GM19035 (cell line): ENCODE data around the gene LACC1.

Source experiments
- ATAC-seq: cut with Tn5 transposase; IDR thresholded peaks from one replicate; pipeline ENCODE4 v1.9.1; 2021; ENCODE audit not compliant: unreplicated experiment

LACC1 gene

DNA sequence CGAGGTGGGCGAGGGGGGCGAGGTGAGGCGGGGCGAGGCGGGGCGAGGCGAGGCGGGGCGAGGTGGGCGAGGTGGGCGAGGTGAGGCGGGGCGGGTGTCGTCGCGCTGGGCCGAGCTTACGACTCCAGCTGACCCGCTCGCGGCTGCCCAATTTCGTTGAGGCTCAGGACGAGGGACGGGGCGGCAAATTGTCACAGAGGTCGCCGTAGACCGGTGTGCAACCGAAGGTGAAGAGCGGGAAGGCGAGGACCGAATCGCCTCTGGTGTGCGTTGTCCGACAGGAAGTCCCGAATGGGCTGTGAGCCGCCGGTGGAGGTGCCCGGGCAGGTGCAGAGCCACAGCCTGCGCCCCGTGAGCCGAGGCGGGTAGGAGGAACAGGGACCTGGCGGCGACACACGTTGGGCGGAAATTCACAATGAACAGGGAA is at the start of gene LACC1:
Gene LACC1, plus strand, starts transcription at position 150 of the 427 bp plus-strand sequence. CDS start 1,082 bp downstream, outside the sequence.
- peak; percentile 45 for ATAC-seq

GRCh38 chr13:43830497-43830881 is 49.2 kb upstream of the LACC1 start:
- no peak for ATAC-seq

GRCh38 chr13:43831088-43831487 is 48.6 kb upstream of the LACC1 start:
- no peak for ATAC-seq

- ATAC-seq = no peak
These were observed 44.0 kb upstream of the LACC1 start for GRCh38 chr13:43835701-43836100.

GRCh38 chr13:43838909-43839308 is 40.8 kb upstream of the LACC1 start:
- ATAC-seq = no peak

GRCh38 chr13:43846496-43847158 is 33.1 kb upstream of the LACC1 start:
- no peak for ATAC-seq

- ATAC-seq = no peak
These were observed 31.6 kb upstream of the LACC1 start for GRCh38 chr13:43848001-43848649.

DNA sequence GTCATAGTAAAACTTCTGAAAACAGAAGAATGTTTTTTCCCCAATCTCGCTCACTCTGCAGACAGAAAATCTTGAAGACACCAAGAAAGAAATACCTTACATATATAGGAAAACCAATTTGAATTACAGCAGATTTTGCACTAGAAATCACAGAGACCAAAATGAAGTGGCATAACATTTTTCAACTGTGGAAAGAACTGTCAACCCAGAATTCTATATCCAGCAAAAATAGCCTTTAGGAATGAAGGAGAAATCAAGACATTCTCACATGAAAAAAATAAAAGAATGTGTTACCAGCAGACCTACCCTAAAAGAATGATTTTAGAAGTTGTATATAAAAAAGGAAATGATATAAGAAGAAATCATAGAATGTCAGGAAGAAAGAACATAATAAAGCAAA is 28.8 kb upstream of the LACC1 start:
- ATAC-seq = no peak

- no peak for ATAC-seq
These were observed 26.7 kb upstream of the LACC1 start for GRCh38 chr13:43852923-43853404.

- no peak for ATAC-seq
These were observed 17.8 kb upstream of the LACC1 start for GRCh38 chr13:43861863-43862262.

GRCh38 chr13:43864921-43865320 is 14.8 kb upstream of the LACC1 start:
- no peak for ATAC-seq

DNA sequence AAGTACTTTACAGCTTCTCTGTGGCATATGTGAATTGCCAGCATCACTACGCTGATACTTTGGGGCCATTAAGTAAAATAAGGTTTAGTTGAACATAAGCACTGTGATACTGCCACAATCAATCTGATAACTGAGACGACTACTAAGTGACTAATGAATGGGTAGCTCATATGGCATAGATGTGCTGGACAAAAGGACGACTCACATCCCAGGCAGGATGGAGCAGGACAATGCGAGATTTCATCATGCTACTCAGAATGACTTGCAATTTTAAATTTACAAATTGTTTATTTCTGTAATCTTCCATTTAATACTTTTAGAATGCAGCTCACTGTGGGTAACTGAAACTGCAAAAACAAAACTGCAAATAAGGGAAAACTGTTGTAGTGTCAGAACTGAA is 13.8 kb upstream of the LACC1 start:
- ATAC-seq = no peak

- ATAC-seq = no peak
These were observed 7.5 kb upstream of the LACC1 start for GRCh38 chr13:43872181-43872580.

DNA sequence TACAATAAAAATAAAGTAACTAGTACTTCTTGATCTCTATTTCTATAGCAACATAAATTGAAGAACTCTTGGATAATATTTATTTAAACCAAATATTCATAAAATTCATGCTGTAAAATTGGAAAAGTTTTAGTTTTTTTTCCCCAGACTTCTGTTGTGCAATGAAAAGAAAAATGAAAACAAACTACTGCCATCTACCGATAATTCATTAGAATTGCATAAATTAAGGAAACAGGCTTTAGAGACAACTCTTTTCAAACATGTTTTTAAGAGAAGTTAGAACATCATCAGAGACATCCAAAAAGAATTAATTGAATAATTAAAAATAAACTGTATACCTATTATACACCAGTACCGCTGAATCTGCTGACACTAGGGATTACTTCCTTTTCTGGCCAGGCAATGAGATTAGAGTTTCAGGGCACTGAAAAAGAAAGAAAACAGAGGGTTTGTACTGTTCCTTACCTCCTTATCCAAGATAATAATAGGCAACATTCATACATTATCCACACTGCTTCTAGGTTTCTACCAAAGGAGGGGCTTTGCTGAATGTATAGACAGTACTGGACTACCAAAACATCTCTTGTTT is 5.1 kb upstream of the LACC1 start:
- no peak for ATAC-seq

- no peak for ATAC-seq
These were observed 3.3 kb upstream of the LACC1 start for GRCh38 chr13:43876366-43876765.

DNA sequence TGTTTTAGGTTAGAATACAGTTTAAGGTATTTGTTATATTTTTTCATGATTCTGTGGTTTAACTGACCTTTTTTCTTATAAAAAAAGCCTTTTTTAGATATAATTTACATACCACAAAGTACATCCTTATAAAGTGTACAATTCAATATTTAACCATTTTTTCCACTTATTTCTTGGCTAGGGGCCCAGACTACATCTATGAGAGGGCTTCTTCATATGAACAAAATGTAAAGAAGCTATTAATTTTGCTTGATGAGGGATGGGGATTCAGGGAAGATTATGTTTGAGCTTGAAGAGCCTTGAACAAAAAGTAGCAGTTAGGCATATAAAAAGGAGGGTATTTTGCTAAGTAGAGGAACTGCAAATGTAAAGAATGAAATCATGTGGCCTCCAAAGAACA is 2.4 kb upstream of the LACC1 start:
- no peak for ATAC-seq

DNA sequence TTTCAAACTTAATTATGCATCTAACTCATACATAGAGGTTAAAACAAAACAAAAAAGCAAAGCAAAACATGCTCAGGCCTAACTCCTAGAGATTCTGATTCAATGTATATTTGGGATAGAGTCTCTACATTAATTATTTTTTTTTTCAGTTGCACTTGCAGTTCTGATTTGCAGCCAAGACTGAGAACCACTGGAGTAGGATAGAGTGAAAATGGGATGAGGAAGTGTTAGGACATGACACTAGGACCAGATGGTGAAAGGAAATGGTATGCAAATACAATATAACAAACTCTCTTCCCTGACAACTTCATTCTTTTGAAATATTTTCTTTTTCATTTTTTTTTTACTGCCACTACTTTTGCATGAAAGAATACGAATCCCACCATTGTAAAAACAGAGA is 1.9 kb upstream of the LACC1 start:
- ATAC-seq = no peak

DNA sequence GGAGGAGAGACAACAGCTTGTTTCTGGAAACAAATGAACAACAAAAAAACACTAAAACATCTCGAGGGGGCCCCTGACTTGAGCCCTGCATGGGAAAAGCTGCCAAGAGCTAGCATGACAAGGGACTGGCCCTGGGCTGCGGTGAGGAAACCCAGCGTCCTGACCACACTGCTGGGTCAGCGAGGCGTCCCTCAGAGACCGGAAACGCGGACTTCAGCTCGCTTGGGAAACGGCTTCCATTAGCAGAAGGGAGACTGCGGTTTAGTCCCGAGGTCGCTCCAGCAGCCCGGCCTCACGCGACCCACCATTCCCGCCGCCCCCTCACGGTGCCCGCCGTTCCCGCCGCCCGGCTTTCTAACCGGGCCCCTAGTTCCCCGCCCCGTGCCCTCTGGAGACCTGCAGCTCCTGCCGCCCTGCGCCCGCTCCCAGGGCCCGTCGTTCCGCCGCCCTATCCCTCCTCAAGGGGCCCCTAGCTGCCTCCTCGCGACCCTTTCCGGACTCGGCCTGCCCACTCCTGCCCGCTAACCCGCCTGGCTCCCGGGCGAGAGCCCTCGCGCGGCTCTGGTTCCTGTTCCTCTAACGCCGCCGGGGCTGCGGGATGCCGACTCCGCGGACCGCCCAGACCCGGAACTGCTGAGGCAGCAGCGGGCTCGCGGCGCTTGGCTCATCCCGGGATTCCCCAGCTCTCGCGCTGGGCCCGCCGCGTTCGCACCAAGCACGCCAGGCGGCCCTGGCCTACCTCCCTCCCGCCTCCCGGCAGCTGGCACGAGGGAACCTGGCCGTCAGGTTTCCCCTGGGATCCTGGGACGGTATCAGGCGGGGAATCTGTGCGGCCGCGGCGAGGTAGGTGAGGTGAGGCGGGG is 581 bp upstream of the LACC1 start, which contains the start of gene CCDC122:
Gene CCDC122, minus strand, starts transcription at position 849 of the 863 bp plus-strand sequence. CDS start 10,364 bp downstream, outside the sequence.
- ATAC-seq = peak; percentile 76

GRCh38 chr13:43880214-43880855 is 631 bp downstream of the LACC1 start:
- ATAC-seq = no peak

DNA sequence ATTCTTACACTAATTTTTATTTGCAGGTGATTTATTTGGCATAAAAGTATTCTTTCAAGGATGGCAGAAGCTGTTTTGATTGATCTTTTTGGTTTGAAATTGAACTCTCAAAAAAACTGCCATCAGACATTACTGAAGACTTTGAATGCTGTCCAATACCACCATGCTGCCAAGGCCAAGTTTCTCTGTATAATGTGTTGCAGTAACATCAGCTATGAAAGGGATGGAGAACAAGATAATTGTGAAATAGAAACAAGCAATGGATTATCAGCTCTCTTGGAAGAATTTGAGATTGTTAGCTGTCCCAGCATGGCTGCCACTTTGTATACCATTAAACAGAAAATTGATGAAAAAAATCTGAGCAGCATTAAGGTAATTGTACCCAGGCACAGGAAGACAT is 1.2 kb downstream of the LACC1 start:
- no peak for ATAC-seq

GRCh38 chr13:43881580-43881979 is 1.9 kb downstream of the LACC1 start:
- no peak for ATAC-seq
